ENCODE data around the gene IFT80. TPM values are rescaled to one million over a fixed set of nuclear protein-coding genes. Genes with fewer than 3 reads are reported as not detected.

Gene IFT80
- total and polyA plus RNA-seq, 2 experiments from 2014 or later: 13.5 to 43.3 TPM

GRCh38 chr3:160435747-160436146 is 36.7 kb upstream of the IFT80 start:
- H3K36me3 ChIP-seq (replicated peaks; ENCODE audit: insufficient read depth, low read depth): no peaks in the 10 kb centered on the region
- H3K9me2 ChIP-seq (replicated peaks; ENCODE audit: insufficient read depth): no peaks in the 10 kb centered on the region
- no peaks in the 10 kb centered on the region for H3K27me3 ChIP-seq
- DNase-seq (ENCODE audit: low spot score): no peak
- no peak overlapping the region for H3K27ac ChIP-seq
- TF ChIP-seq CTCF (IDR thresholded peaks at IDR 0.05; ENCODE audit: poor library complexity): no peak
- TF ChIP-seq EZH2phosphoT487 (IDR thresholded peaks at IDR 0.05; ENCODE audit: low read depth, severe bottlenecking, unreplicated experiment): no peak
- no peak for TF ChIP-seq EZH2 (IDR thresholded peaks at IDR 0.05; ENCODE audit: borderline replicate concordance)
- no peak overlapping the region for H2AFZ ChIP-seq
- H3K4me2 ChIP-seq: no peak overlapping the region
- H3K4me1 ChIP-seq (ENCODE audit: insufficient read depth): no peaks in the 10 kb centered on the region
- H3K4me3 ChIP-seq: no peak overlapping the region
- H3K9me3 ChIP-seq (ENCODE audit: low read depth): no peaks in the 10 kb centered on the region
- 96% methylated on average over 1 of the region's 1 CpG for WGBS (ENCODE audit: low lambda C conversion rate, missing lambda C conversion rate)
- H3K79me2 ChIP-seq: peaks cover 20% of the 10 kb centered on the region
- H4K20me1 ChIP-seq (ENCODE audit: insufficient read depth, poor library complexity, severe bottlenecking): no peaks in the 10 kb centered on the region

- H3K27me3 ChIP-seq: no peaks in the 10 kb centered on the region
- peaks cover 17% of the 10 kb centered on the region for H3K79me2 ChIP-seq
- no peaks in the 10 kb centered on the region for H3K9me2 ChIP-seq (replicated peaks; ENCODE audit: insufficient read depth)
- 97% methylated on average over 2 of the region's 2 CpGs for WGBS (ENCODE audit: low lambda C conversion rate, missing lambda C conversion rate)
- no peak overlapping the region for H3K27ac ChIP-seq
- no peak overlapping the region for H3K4me3 ChIP-seq
- H4K20me1 ChIP-seq (ENCODE audit: insufficient read depth, poor library complexity, severe bottlenecking): no peaks in the 10 kb centered on the region
- DNase-seq (ENCODE audit: low spot score): no peak
- H2AFZ ChIP-seq: no peak overlapping the region
- no peaks in the 10 kb centered on the region for H3K9me3 ChIP-seq (ENCODE audit: low read depth)
- H3K36me3 ChIP-seq (replicated peaks; ENCODE audit: insufficient read depth, low read depth): no peaks in the 10 kb centered on the region
- no peak overlapping the region for H3K4me2 ChIP-seq
- H3K4me1 ChIP-seq (ENCODE audit: insufficient read depth): no peaks in the 10 kb centered on the region
- TF ChIP-seq CTCF (IDR thresholded peaks at IDR 0.05; ENCODE audit: poor library complexity) (no peak), EZH2phosphoT487 (IDR thresholded peaks at IDR 0.05; ENCODE audit: low read depth, severe bottlenecking, unreplicated experiment) (no peak), EZH2 (IDR thresholded peaks at IDR 0.05; ENCODE audit: borderline replicate concordance) (no peak)
Measured at GRCh38 chr3:160435095-160435494, 36.1 kb upstream of the IFT80 start.

GRCh38 chr3:160434071-160434470 is 35.0 kb upstream of the IFT80 start:
- Histone ChIP-seq H4K20me1 (ENCODE audit: insufficient read depth, poor library complexity, severe bottlenecking) (no peaks in the 10 kb centered on the region), H3K9me3 (ENCODE audit: low read depth) (no peaks in the 10 kb centered on the region), H3K9me2 (replicated peaks; ENCODE audit: insufficient read depth) (no peaks in the 10 kb centered on the region), H3K27ac (no peak overlapping the region), H3K4me2 (no peak overlapping the region), H3K4me3 (no peak overlapping the region), H3K36me3 (replicated peaks; ENCODE audit: insufficient read depth, low read depth) (no peaks in the 10 kb centered on the region), H2AFZ (no peak overlapping the region), H3K27me3 (no peaks in the 10 kb centered on the region), H3K4me1 (ENCODE audit: insufficient read depth) (no peaks in the 10 kb centered on the region), H3K79me2 (peaks cover 10% of the 10 kb centered on the region)
- DNase-seq (ENCODE audit: low spot score): no peak
- 90% methylated on average over 2 of the region's 2 CpGs for WGBS (ENCODE audit: low lambda C conversion rate, missing lambda C conversion rate)
- no peak for TF ChIP-seq CTCF (IDR thresholded peaks at IDR 0.05; ENCODE audit: poor library complexity)

GRCh38 chr3:160427832-160428424 is 28.9 kb upstream of the IFT80 start:
- DNase-seq (ENCODE audit: low spot score): no peak
- Histone ChIP-seq H3K4me3 (no peak overlapping the region), H3K9me2 (replicated peaks; ENCODE audit: insufficient read depth) (no peaks in the 10 kb centered on the region), H2AFZ (no peak overlapping the region), H3K36me3 (replicated peaks; ENCODE audit: insufficient read depth, low read depth) (no peaks in the 10 kb centered on the region), H3K27ac (no peak overlapping the region), H4K20me1 (ENCODE audit: insufficient read depth, poor library complexity, severe bottlenecking) (no peaks in the 10 kb centered on the region), H3K9me3 (ENCODE audit: low read depth) (no peaks in the 10 kb centered on the region), H3K79me2 (no peaks in the 10 kb centered on the region), H3K4me2 (no peak overlapping the region), H3K4me1 (ENCODE audit: insufficient read depth) (no peaks in the 10 kb centered on the region), H3K27me3 (no peaks in the 10 kb centered on the region)
- WGBS (ENCODE audit: low lambda C conversion rate, missing lambda C conversion rate): 97% methylated on average over 11 of the region's 11 CpGs
- TF ChIP-seq EZH2 (IDR thresholded peaks at IDR 0.05; ENCODE audit: borderline replicate concordance) (no peak), CTCF (IDR thresholded peaks at IDR 0.05; ENCODE audit: poor library complexity) (no peak), EZH2phosphoT487 (IDR thresholded peaks at IDR 0.05; ENCODE audit: low read depth, severe bottlenecking, unreplicated experiment) (no peak)
